Neural cell (in vitro differentiated cells): ENCODE measurements around the gene NCEH1. TPM values are rescaled to one million over a fixed set of nuclear protein-coding genes. Genes with fewer than 3 reads are reported as not detected.

Experiments
- H2AFZ ChIP-seq: fragments of 200-600, 300-800 bp; sonication (generic), shearing (Covaris generic); 2 replicates; pipeline ENCODE4 v1.6.0; 2014; ENCODE audit warnings: low read depth, mild to moderate bottlenecking, antibody characterized with exemption, low read length, moderate library complexity
- H3F3A ChIP-seq: fragments of 200-600 bp; shearing (Covaris generic); 2 replicates; pipeline ENCODE4 v1.6.1; 2016; ENCODE audit warnings: mild to moderate bottlenecking, moderate library complexity, mixed read lengths, antibody characterized with exemption, low read length; ENCODE audit not compliant: insufficient read depth, poor library complexity, severe bottlenecking
- H3K27ac ChIP-seq: fragments of 200-600, 300-800 bp; sonication (generic), shearing (Covaris generic); 2 replicates; pipeline ENCODE4 v1.5.1; 2014; ENCODE audit warnings: mild to moderate bottlenecking, low read length, moderate library complexity
- H3K27me3 ChIP-seq: fragments of 300-800, 200-600 bp; sonication (generic), shearing (Covaris generic); 2 replicates; pipeline ENCODE4 v1.6.0; 2014; ENCODE audit warnings: mild to moderate bottlenecking, low read depth, low read length, moderate library complexity; ENCODE audit not compliant: insufficient read depth
- H3K36me3 ChIP-seq: fragments of 300-800, 200-600 bp; sonication (generic), shearing (Covaris generic); 2 replicates; pipeline ENCODE4 v1.5.1; 2014; ENCODE audit warnings: mild to moderate bottlenecking, antibody characterized with exemption, low read length, moderate library complexity; ENCODE audit not compliant: insufficient read depth
- H3K4me2 ChIP-seq: fragments of 300-800, 200-600 bp; sonication (generic), shearing (Covaris generic); 2 replicates; pipeline ENCODE4 v1.6.0; 2014; ENCODE audit warnings: mild to moderate bottlenecking, low read length
- H3K4me3 ChIP-seq: fragments of 300-800, 200-600 bp; sonication (generic), shearing (Covaris generic); 2 replicates; pipeline ENCODE4 v1.5.1; 2014; ENCODE audit warnings: mild to moderate bottlenecking, low read length, moderate library complexity
- H3K79me2 ChIP-seq: fragments of 200-600 bp; shearing (Covaris generic); replicated peaks from 2 replicates; pipeline ENCODE4 v1.6.0; 2014; ENCODE audit warnings: mild to moderate bottlenecking, low read length, moderate library complexity; ENCODE audit not compliant: insufficient read depth
- H3K9ac ChIP-seq: fragments of 300-800, 200-600 bp; sonication (generic), shearing (Covaris generic); 2 replicates; pipeline ENCODE4 v1.6.1; 2016; ENCODE audit warnings: mild to moderate bottlenecking, low read length, mixed read lengths
- H3K9me2 ChIP-seq: fragments of 200-600 bp; shearing (Covaris generic); 2 replicates; pipeline ENCODE4 v1.6.1; 2016; ENCODE audit warnings: mild to moderate bottlenecking, low read length, mixed read lengths; ENCODE audit not compliant: insufficient read depth
- H3K9me3 ChIP-seq: fragments of 200-600, 300-800 bp; sonication (generic), shearing (Covaris generic); 2 replicates; pipeline ENCODE4 v1.6.1; 2016; ENCODE audit warnings: mild to moderate bottlenecking, mixed run types, low read length, moderate library complexity, mixed read lengths
- H4K20me1 ChIP-seq: fragments of 200-600 bp; shearing (Covaris generic); 2 replicates; pipeline ENCODE4 v1.6.1; 2016; ENCODE audit warnings: mild to moderate bottlenecking, mixed run types; ENCODE audit not compliant: insufficient read depth
- EP300 ChIP-seq: fragments of 450-650 bp; conservative IDR thresholded peaks from 2 replicates; pipeline ENCODE4 v1.6.1; 2014; ENCODE audit warnings: antibody characterized with exemption, mild to moderate bottlenecking, moderate library complexity; ENCODE audit not compliant: poor library complexity, severe bottlenecking
- EZH2 ChIP-seq: fragments of 200-600, 300-800 bp; shearing (Covaris generic), sonication (generic); IDR thresholded peaks from 2 replicates; pipeline ENCODE4 v1.6.1; 2014; ENCODE audit warnings: antibody characterized with exemption, low read length, borderline replicate concordance, mild to moderate bottlenecking; ENCODE audit not compliant: insufficient read depth, poor library complexity, severe bottlenecking
- MXI1 ChIP-seq: fragments of 450-650 bp; conservative IDR thresholded peaks from 2 replicates; pipeline ENCODE4 v1.6.1; 2014; ENCODE audit warnings: antibody characterized with exemption, mild to moderate bottlenecking; ENCODE audit not compliant: poor library complexity, severe bottlenecking
- POLR2AphosphoS5 ChIP-seq: IDR thresholded peaks from 2 replicates; pipeline ENCODE4 v1.6.1; 2012
- RAD21 ChIP-seq: fragments of 450-650 bp; conservative IDR thresholded peaks from 2 replicates; pipeline ENCODE4 v1.6.1; 2014; ENCODE audit warnings: antibody characterized with exemption, mild to moderate bottlenecking, moderate library complexity
- SMC3 ChIP-seq: fragments of 450-650 bp; conservative IDR thresholded peaks from 2 replicates; pipeline ENCODE4 v1.6.1; 2014; ENCODE audit warnings: antibody characterized with exemption, mild to moderate bottlenecking, moderate library complexity; ENCODE audit not compliant: poor library complexity
- TAF1 ChIP-seq: IDR thresholded peaks from 2 replicates; pipeline ENCODE4 v1.6.1; 2012; ENCODE audit warnings: low read depth
- polyA plus RNA-seq: library from polyadenylated mRNA; depleted of rRNA; stranded (reverse); fragments of >200 nt; gene quantifications from 2 replicates; pipeline ENCODE4 v1.2.3, GENCODE V29; 2014
- TF ChIP-seq, protein P1 (sequence below): IDR thresholded peaks from 2 replicates; pipeline ENCODE4 v1.6.1; 2012; ENCODE audit warnings: borderline replicate concordance
- TF ChIP-seq, protein P2 (sequence below): fragments of 450-650 bp; IDR thresholded peaks from 2 replicates; pipeline ENCODE4 v1.5.1; 2014; ENCODE audit warnings: antibody characterized with exemption, mild to moderate bottlenecking, moderate library complexity; ENCODE audit not compliant: poor library complexity, severe bottlenecking

Gene NCEH1
- polyA plus RNA-seq, 1 donor from 2014 or later = 2.1 TPM

DNA sequence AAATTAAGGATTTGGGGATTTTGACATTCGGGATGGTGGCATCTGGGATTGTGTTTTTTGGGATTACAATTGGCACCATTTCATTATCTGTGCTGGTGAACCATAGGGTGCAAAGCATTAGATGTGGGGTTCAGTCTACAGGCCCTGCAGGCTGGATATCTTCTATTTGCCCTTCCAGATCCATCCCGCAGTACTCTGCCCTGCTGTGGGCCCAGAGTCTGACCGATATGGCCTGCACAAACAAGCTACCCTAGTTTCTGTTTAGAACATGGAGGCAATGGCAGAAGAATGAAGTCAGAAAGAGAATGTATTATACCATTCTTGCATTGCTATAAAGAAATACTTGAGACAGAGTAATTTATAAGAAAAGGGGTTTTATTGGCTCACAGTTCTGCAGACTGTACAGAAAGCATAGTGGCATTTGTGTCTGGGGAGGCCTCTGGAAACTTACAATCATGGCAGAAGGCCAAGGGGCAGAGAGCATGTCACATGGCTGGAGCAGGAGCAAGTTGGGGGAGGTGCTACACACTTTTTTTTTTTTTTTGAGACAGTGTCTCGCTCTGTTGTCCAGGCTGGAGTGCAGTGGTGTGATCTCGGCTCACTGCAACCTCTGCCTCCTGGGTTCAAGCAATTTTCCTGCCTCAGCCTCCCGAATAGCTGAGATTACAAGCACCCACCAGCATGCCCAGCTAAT is 93.7 kb downstream of the NCEH1 start:
- no peak overlapping the region for H3K9ac ChIP-seq
- no peaks in the 10 kb centered on the region for H4K20me1 ChIP-seq
- no peaks in the 10 kb centered on the region for H3K79me2 ChIP-seq
- H3K9me2 ChIP-seq = no peaks in the 10 kb centered on the region
- TF ChIP-seq TAF1 (no peak), POLR2AphosphoS5 (no peak), EP300 (no peak), MXI1 (no peak), EZH2 (no peak), SMC3 (no peak)
- TF ChIP-seq, protein P1, sequence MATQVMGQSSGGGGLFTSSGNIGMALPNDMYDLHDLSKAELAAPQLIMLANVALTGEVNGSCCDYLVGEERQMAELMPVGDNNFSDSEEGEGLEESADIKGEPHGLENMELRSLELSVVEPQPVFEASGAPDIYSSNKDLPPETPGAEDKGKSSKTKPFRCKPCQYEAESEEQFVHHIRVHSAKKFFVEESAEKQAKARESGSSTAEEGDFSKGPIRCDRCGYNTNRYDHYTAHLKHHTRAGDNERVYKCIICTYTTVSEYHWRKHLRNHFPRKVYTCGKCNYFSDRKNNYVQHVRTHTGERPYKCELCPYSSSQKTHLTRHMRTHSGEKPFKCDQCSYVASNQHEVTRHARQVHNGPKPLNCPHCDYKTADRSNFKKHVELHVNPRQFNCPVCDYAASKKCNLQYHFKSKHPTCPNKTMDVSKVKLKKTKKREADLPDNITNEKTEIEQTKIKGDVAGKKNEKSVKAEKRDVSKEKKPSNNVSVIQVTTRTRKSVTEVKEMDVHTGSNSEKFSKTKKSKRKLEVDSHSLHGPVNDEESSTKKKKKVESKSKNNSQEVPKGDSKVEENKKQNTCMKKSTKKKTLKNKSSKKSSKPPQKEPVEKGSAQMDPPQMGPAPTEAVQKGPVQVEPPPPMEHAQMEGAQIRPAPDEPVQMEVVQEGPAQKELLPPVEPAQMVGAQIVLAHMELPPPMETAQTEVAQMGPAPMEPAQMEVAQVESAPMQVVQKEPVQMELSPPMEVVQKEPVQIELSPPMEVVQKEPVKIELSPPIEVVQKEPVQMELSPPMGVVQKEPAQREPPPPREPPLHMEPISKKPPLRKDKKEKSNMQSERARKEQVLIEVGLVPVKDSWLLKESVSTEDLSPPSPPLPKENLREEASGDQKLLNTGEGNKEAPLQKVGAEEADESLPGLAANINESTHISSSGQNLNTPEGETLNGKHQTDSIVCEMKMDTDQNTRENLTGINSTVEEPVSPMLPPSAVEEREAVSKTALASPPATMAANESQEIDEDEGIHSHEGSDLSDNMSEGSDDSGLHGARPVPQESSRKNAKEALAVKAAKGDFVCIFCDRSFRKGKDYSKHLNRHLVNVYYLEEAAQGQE = no peak
- no peaks in the 10 kb centered on the region for H3K27me3 ChIP-seq
- no peak overlapping the region for H3K27ac ChIP-seq
- H3K4me3 ChIP-seq = no peak overlapping the region
- H3K9me3 ChIP-seq = no peaks in the 10 kb centered on the region
- no peaks in the 10 kb centered on the region for H3F3A ChIP-seq
- no peak overlapping the region for H2AFZ ChIP-seq
- no peak overlapping the region for H3K4me2 ChIP-seq
- no peaks in the 10 kb centered on the region for H3K36me3 ChIP-seq

DNA sequence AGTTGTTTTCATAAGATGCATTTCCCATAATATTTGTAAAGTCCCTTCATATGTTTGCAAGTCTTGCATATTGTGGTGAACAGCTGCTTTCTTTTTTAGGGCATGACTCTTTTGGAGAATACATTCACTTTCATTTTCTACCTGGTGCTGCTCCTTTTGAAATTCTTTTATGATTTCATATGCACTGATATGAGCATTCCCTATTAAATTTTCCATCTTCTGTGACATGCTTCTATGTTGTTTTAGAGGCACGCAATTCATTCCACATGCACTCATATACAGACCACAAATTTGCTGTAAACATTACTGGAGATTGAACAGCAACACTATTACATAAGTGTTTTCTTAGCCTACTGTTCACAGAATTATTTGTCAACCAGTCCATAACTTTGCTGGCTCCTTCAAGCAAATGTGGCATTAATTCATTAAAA is 94.8 kb downstream of the NCEH1 start:
- H4K20me1 ChIP-seq = no peaks in the 10 kb centered on the region
- TF ChIP-seq POLR2AphosphoS5 = no peak
- no peak overlapping the region for H3K4me3 ChIP-seq
- no peaks in the 10 kb centered on the region for H3K9me3 ChIP-seq
- H3F3A ChIP-seq = no peaks in the 10 kb centered on the region
- H3K79me2 ChIP-seq = no peaks in the 10 kb centered on the region
- no peak overlapping the region for H3K4me2 ChIP-seq
- no peak overlapping the region for H3K9ac ChIP-seq
- no peak overlapping the region for H2AFZ ChIP-seq
- no peaks in the 10 kb centered on the region for H3K9me2 ChIP-seq
- H3K27ac ChIP-seq = no peak overlapping the region
- H3K27me3 ChIP-seq = no peaks in the 10 kb centered on the region
- H3K36me3 ChIP-seq = no peaks in the 10 kb centered on the region

DNA sequence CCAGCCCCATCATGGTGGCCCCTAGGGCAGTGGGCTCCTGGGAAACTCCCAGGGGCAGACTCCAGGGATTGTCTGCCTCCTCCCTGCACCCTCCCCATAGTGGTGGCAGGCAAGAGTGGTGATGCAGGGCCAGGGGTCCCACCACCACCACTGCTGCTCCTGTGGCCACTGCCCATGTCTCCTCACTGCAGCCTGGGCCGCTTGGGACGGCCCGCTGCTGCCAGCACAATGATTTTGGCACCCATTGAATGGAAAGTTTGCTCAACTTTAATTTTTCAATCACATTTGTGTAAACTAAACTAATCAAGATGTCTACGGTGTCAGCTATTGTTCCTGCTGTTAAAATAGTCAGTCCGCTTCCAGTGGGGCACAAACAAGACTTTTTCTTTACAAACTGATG is 95.6 kb downstream of the NCEH1 start:
- no peaks in the 10 kb centered on the region for H3K36me3 ChIP-seq
- H3K9me2 ChIP-seq = no peaks in the 10 kb centered on the region
- no peaks in the 10 kb centered on the region for H4K20me1 ChIP-seq
- no peaks in the 10 kb centered on the region for H3K9me3 ChIP-seq
- TF ChIP-seq EZH2 (no peak), MXI1 (no peak), POLR2AphosphoS5 (no peak), EP300 (no peak), RAD21 (no peak)
- TF ChIP-seq, protein P1 = no peak
- TF ChIP-seq, protein P2, sequence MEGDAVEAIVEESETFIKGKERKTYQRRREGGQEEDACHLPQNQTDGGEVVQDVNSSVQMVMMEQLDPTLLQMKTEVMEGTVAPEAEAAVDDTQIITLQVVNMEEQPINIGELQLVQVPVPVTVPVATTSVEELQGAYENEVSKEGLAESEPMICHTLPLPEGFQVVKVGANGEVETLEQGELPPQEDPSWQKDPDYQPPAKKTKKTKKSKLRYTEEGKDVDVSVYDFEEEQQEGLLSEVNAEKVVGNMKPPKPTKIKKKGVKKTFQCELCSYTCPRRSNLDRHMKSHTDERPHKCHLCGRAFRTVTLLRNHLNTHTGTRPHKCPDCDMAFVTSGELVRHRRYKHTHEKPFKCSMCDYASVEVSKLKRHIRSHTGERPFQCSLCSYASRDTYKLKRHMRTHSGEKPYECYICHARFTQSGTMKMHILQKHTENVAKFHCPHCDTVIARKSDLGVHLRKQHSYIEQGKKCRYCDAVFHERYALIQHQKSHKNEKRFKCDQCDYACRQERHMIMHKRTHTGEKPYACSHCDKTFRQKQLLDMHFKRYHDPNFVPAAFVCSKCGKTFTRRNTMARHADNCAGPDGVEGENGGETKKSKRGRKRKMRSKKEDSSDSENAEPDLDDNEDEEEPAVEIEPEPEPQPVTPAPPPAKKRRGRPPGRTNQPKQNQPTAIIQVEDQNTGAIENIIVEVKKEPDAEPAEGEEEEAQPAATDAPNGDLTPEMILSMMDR = no peak
- H3K27me3 ChIP-seq = no peaks in the 10 kb centered on the region
- H3K79me2 ChIP-seq = no peaks in the 10 kb centered on the region
- H3K4me3 ChIP-seq = no peak overlapping the region
- H3K4me2 ChIP-seq = no peak overlapping the region
- H3K9ac ChIP-seq = no peak overlapping the region
- no peak overlapping the region for H2AFZ ChIP-seq
- H3F3A ChIP-seq = no peaks in the 10 kb centered on the region
- no peak overlapping the region for H3K27ac ChIP-seq
